K562 (cell line): Measurements from ENCODE around the gene P4HTM. TPM values are rescaled to one million over a fixed set of nuclear protein-coding genes. Genes with fewer than 3 reads are reported as not detected.
A peak's percentile ranks its signal among the peaks of the same experiment; 100 is the strongest.

Experiments
- ATAC-seq: fragments of 200-7000 bp; cut with Tn5 transposase; 3 replicates; pipeline ENCODE4 v1.9.1; 2020; ENCODE audit warnings: moderate library complexity
- BruUV-seq: library from RNA; stranded (reverse); fragments of 400-500 nt; replicated peaks from 2 replicates; lab custom pipeline; 2021; lab: Mats Ljungman, UMichigan
- CTCF ChIA-PET: fragments of 300-600 bp; formaldehyde crosslinking; extraction: SDS; loops from one replicate; lab custom pipeline; 2021; ENCODE audit warnings: low intra/inter-chr PET ratio; lab: Yijun Ruan, JAX
- POLR2A ChIA-PET: fragments of 300-600, 350-650 bp; sonication (Branson Sonifier 250); formaldehyde crosslinking; extraction: SDS; loops from one replicate; lab custom pipeline; 2021; ENCODE audit warnings: antibody characterized with exemption, inconsistent platforms; lab: Yijun Ruan, JAX
- DNase-seq, 4 experiments: peaks; one replicate each; pipeline versions ENCODE4 v3.0.0 to v3.0.0-alpha.2; 2011 to 2018; ENCODE audit warnings: low spot score in 3 of 4, mixed read lengths in 3 of 4; ENCODE audit errors: extremely low read depth in 1 of 4
- FAIRE-seq: peaks from 2 replicates; lab custom pipeline; 2011; peaks lifted over from hg19 to GRCh38; lab: Jason Lieb, UNC
- H2AFZ ChIP-seq: 2 replicates; pipeline ENCODE4 v1.6.0; 2011; ENCODE audit warnings: low read depth, low read length, control low read depth, inconsistent platforms
- H3K27ac ChIP-seq: fragments of 200-600 bp; 3 replicates; pipeline ENCODE4 v1.8.0; 2011; ENCODE audit warnings: low read depth, mild to moderate bottlenecking, control low read depth, inconsistent platforms, low read length, moderate library complexity, mixed read lengths; ENCODE audit errors: extremely low read depth
- H3K27me3 ChIP-seq, 2 experiments: fragments of 300-600 bp in 1 of 2; 2 replicates in 1 of 2; 3 replicates in 1 of 2; pipeline versions ENCODE4 v1.6.0 to v1.8.0; 2011; ENCODE audit warnings: inconsistent platforms in 2 of 2, low read length in 2 of 2, mild to moderate bottlenecking in 1 of 2, mixed read lengths in 1 of 2, moderate library complexity in 1 of 2; ENCODE audit not compliant: control insufficient read depth in 2 of 2, insufficient read depth in 2 of 2
- H3K36me3 ChIP-seq: fragments of 300-600 bp; 3 replicates; pipeline ENCODE4 v1.8.0; 2011; ENCODE audit warnings: mild to moderate bottlenecking, low read length, inconsistent platforms; ENCODE audit not compliant: control insufficient read depth, insufficient read depth
- H3K4me1 ChIP-seq, 2 experiments: fragments of 200-600 bp in 1 of 2; replicated peaks in 1 of 2; 2 replicates in 1 of 2; 3 replicates in 1 of 2; pipeline versions ENCODE4 v1.5.1 to v1.8.0; 2011; ENCODE audit warnings: inconsistent platforms in 2 of 2, low read length in 2 of 2, mild to moderate bottlenecking in 1 of 2, mixed read lengths in 1 of 2, moderate library complexity in 1 of 2; ENCODE audit not compliant: control insufficient read depth in 2 of 2, insufficient read depth in 2 of 2
- H3K4me2 ChIP-seq: 2 replicates; pipeline ENCODE4 v1.6.1; 2011; ENCODE audit warnings: low read length, control low read depth, inconsistent platforms, mixed read lengths; ENCODE audit not compliant: insufficient read depth
- H3K4me3 ChIP-seq: fragments of 200-600 bp; sonication (generic), shearing (Covaris generic); 2 replicates; pipeline ENCODE4 v1.5.1; 2016; ENCODE audit warnings: control low read depth, inconsistent platforms
- H3K79me2 ChIP-seq: fragments of 200-600 bp; 3 replicates; pipeline ENCODE4 v1.8.0; 2011; ENCODE audit warnings: low read length, inconsistent platforms; ENCODE audit not compliant: control insufficient read depth, insufficient read depth
- H3K9ac ChIP-seq, 2 experiments: 2 replicates each; pipeline versions ENCODE4 v1.6.0 to v1.6.1; 2011; ENCODE audit warnings: low read depth in 2 of 2, low read length in 2 of 2, control low read depth in 1 of 2, inconsistent platforms in 1 of 2, mild to moderate bottlenecking in 1 of 2, mixed read lengths in 1 of 2; ENCODE audit not compliant: insufficient read depth in 1 of 2
- H3K9me1 ChIP-seq: one replicate; pipeline ENCODE4 v1.6.0; 2011; ENCODE audit warnings: inconsistent platforms, mild to moderate bottlenecking, low read length, moderate library complexity; ENCODE audit not compliant: control insufficient read depth, insufficient read depth
- H3K9me3 ChIP-seq: replicated peaks from 2 replicates; pipeline ENCODE4 v1.5.1; 2011; ENCODE audit warnings: low read depth, low read length, inconsistent platforms; ENCODE audit not compliant: control insufficient read depth, insufficient read depth
- H4K20me1 ChIP-seq: replicated peaks from 2 replicates; pipeline ENCODE4 v1.6.1; 2011; ENCODE audit warnings: low read length, inconsistent platforms, mixed read lengths; ENCODE audit not compliant: control insufficient read depth, insufficient read depth
- ATF7 ChIP-seq: fragments of 450-650 bp; IDR thresholded peaks from 2 replicates; pipeline ENCODE4 v1.7.1; 2014; ENCODE audit warnings: mild to moderate bottlenecking, moderate library complexity
- CREB3 ChIP-seq: fragments of 450-650 bp; conservative IDR thresholded peaks from 2 replicates; pipeline ENCODE4 v1.6.1; 2016; ENCODE audit warnings: missing genetic modification characterization, low read depth, mild to moderate bottlenecking, missing compliant biosample characterization, moderate library complexity
- DDX20 ChIP-seq: fragments of 450-650 bp; IDR thresholded peaks from 2 replicates; pipeline ENCODE4 v1.6.1; 2016; ENCODE audit warnings: missing genetic modification characterization, low read depth, mild to moderate bottlenecking, missing compliant biosample characterization, moderate library complexity
- GATAD2A ChIP-seq: fragments of 450-650 bp; IDR thresholded peaks from 2 replicates; pipeline ENCODE4 v1.6.1; 2017
- NCOA6 ChIP-seq: fragments of 450-650 bp; IDR thresholded peaks from 2 replicates; pipeline ENCODE4 v1.6.1; 2017; ENCODE audit warnings: mild to moderate bottlenecking
- NEUROD1 ChIP-seq: fragments of 150-350 bp; IDR thresholded peaks from 2 replicates; pipeline ENCODE4 v1.6.1; 2014; ENCODE audit warnings: borderline replicate concordance, low read length, low read depth; ENCODE audit not compliant: partially characterized antibody
- POLR2A ChIP-seq: fragments of 450-650 bp; conservative IDR thresholded peaks from 2 replicates; pipeline ENCODE4 v1.6.1; 2016
- POLR2G ChIP-seq: fragments of 200-400 bp; formaldehyde crosslinking; IDR thresholded peaks from 2 replicates; pipeline ENCODE4 v1.6.1; 2017; ENCODE audit warnings: low read depth, mild to moderate bottlenecking, antibody characterized with exemption, low read length, moderate library complexity
- POU5F1 ChIP-seq: fragments of 150-350 bp; IDR thresholded peaks from 2 replicates; pipeline ENCODE4 v1.6.1; 2014; ENCODE audit warnings: borderline replicate concordance, low read length, low read depth, mild to moderate bottlenecking; ENCODE audit not compliant: partially characterized antibody
- PYGO2 ChIP-seq: fragments of 450-650 bp; IDR thresholded peaks from 2 replicates; pipeline ENCODE4 v1.6.1; 2016; ENCODE audit warnings: mild to moderate bottlenecking, missing genetic modification characterization, moderate library complexity, missing compliant biosample characterization
- SUPT5H ChIP-seq: fragments of 450-650 bp; IDR thresholded peaks from 2 replicates; pipeline ENCODE4 v1.6.1; 2016
- TCFL5 ChIP-seq: fragments of 250-450 bp; sonication (Bioruptor Pico); conservative IDR thresholded peaks from 2 replicates; pipeline ENCODE4 v1.6.1; 2021; ENCODE audit warnings: mild to moderate bottlenecking, moderate library complexity, matching md5 sums
- ZNF263 ChIP-seq: sonication (generic); formaldehyde crosslinking; IDR thresholded peaks from 2 replicates; pipeline ENCODE4 v1.8.0; 2022; ENCODE audit warnings: mild to moderate bottlenecking, missing genetic modification reagents, borderline replicate concordance
- ZNF395 ChIP-seq: fragments of 200-800 bp; sonication (Bioruptor generic); IDR thresholded peaks from 2 replicates; pipeline ENCODE4 v1.6.1; 2017; ENCODE audit warnings: missing genetic modification characterization, missing compliant biosample characterization
- WGBS: fragments of 100-300 bp; shearing (Covaris generic); methylation state at CpG from one replicate; pipeline ENCODE4 v1.1.6; 2016; ENCODE audit warnings: low coverage, mixed read lengths; ENCODE audit not compliant: insufficient coverage; ENCODE audit errors: missing lambda C conversion rate; 5-methylcytosine and 5-hydroxymethylcytosine counted together
- in situ Hi-C: fragments of 300-500 bp; cut with MboI; formaldehyde crosslinking; loops from 4 replicates; pipeline ENCODE4 v1.15.0; 2018; ENCODE audit warnings: inconsistent platforms, mixed read lengths
- intact Hi-C: fragments of 100-400 bp; cut with micrococcal nuclease; formaldehyde crosslinking; loops from 2 replicates; pipeline ENCODE4 v1.14.2; 2022
- polyA plus RNA-seq, 8 experiments: library from polyadenylated mRNA; depleted of rRNA in 4 of 8; stranded (reverse) in 5 of 8; unstranded in 3 of 8; fragments of >200 nt; fragmentation: Nextera tagmentation in 2 of 8; fragmentation: Illumina TruSeq in 1 of 8; extraction: Ambion mirVana in 2 of 8; extraction: Trizol in 1 of 8; gene quantifications; 2 replicates each; pipeline versions ENCODE4 v1.2.1 to v1.2.3, GENCODE V29; 2011 to 2014; ENCODE audit warnings: inconsistent platforms in 1 of 8, missing spikeins in 1 of 8
- total RNA-seq, 7 experiments: library from RNA; depleted of rRNA in 6 of 7; stranded (reverse); fragments of >200 nt in 6 of 7; fragmentation: Illumina TruSeq in 2 of 7; extraction: Trizol in 2 of 7; gene quantifications; 2 replicates each; pipeline versions ENCODE4 v1.2.1 to v1.2.3, GENCODE V29; 2011 to 2021; ENCODE audit warnings: low replicate concordance in 1 of 7

The P4HTM gene
- total and polyA plus RNA-seq, 9 of the 15 experiments (the other 6 are each of a cell fraction or from before 2014, with no cell fraction given) = 0.09 to 0.66 (median 0.25) TPM; not detected in 2

- H4K20me1 ChIP-seq = peaks cover 20% of the 10 kb centered on the region; the same call in 1 of the 2 replicates
- H3K27me3 ChIP-seq = no peaks in the 10 kb centered on the region
- H3K27ac ChIP-seq = no peak overlapping the region
- BruUV-seq = no TSS peak
- TF ChIP-seq SUPT5H (peak; percentile 46; the same call in 1 of the 2 replicates), POLR2G (peak; percentile 69), POLR2A (peak; percentile 44; the same call in 1 of the 2 replicates), ZNF263 (CRISPR knock-in tag) (no peak)
- H3K36me3 ChIP-seq = peaks cover 52% of the 10 kb centered on the region; the same call in 2 of the 3 replicates
- WGBS = 87% methylated on average over 7 of the region's 8 CpGs
- peaks cover 8% of the 10 kb centered on the region for H3K9me1 ChIP-seq
- peaks cover 8 to 33% of the 10 kb centered on the region in 2 experiments; a peak in 4 of 5 replicates for H3K4me1 ChIP-seq
- DNase-seq = no peak
- H3K79me2 ChIP-seq = peaks cover 48% of the 10 kb centered on the region
- no peak overlapping the region for H3K9ac ChIP-seq
- ChIA-PET POLR2A (interaction anchor here (0.6 kb wide), 1 partner anchor 36 kb away, joined by 3 read pairs; no protein-coding TSS in a partner anchor), CTCF (no interaction called here)
- ATAC-seq = no peak
- in situ Hi-C loops (no loop called here), intact Hi-C loops (loop anchor here (2.0 kb wide), 1 partner anchor 26 kb away; no protein-coding TSS in a partner anchor)
- H3K9me3 ChIP-seq = no peaks in the 10 kb centered on the region
- H2AFZ ChIP-seq = no peak overlapping the region
- no peak overlapping the region for H3K4me2 ChIP-seq
- FAIRE-seq = no peak
- H3K4me3 ChIP-seq = no peak overlapping the region
These were observed 25.0 kb downstream of the P4HTM start for GRCh38 chr3:49015072-49015471.

- BruUV-seq = no TSS peak
- FAIRE-seq = no peak
- TF ChIP-seq TCFL5 = no peak
- TF ChIP-seq ZNF395 (CRISPR knock-in tag) = no peak
- no peak for TF ChIP-seq POU5F1
- no peak for TF ChIP-seq CREB3
- TF ChIP-seq NCOA6 = no peak
- TF ChIP-seq ATF7 = no peak
- TF ChIP-seq PYGO2 (tag) = no peak
- no peak for TF ChIP-seq GATAD2A
- TF ChIP-seq NEUROD1 = no peak
- TF ChIP-seq DDX20 (tag) = no peak
These were observed 25.7 kb downstream of the P4HTM start for GRCh38 chr3:49015765-49016164.

More at GRCh38 chr3:49015765-49016164, 25.7 kb downstream of the P4HTM start:
- CTCF ChIA-PET = no interaction called here
- no peak overlapping the region for H3K4me3 ChIP-seq
- H2AFZ ChIP-seq = no peak overlapping the region
- peaks cover 8 to 39% of the 10 kb centered on the region in 2 experiments; a peak in 4 of 5 replicates for H3K4me1 ChIP-seq
- 86% methylated on average over 6 of the region's 6 CpGs for WGBS
- peaks cover 52% of the 10 kb centered on the region; the same call in 2 of the 3 replicates for H3K36me3 ChIP-seq
- peaks cover 8% of the 10 kb centered on the region for H3K9me1 ChIP-seq
- H3K9ac ChIP-seq = no peak overlapping the region
- in situ Hi-C loops = no loop called here
- H3K27ac ChIP-seq = no peak overlapping the region
- intact Hi-C loops = loop anchor here (2.0 kb wide), 1 partner anchor 27 kb away; no protein-coding TSS in a partner anchor
- H3K79me2 ChIP-seq = peaks cover 55% of the 10 kb centered on the region
- H3K27me3 ChIP-seq = no peaks in the 10 kb centered on the region
- H4K20me1 ChIP-seq = peaks cover 20% of the 10 kb centered on the region; the same call in 1 of the 2 replicates
- no peak overlapping the region for H3K4me2 ChIP-seq
- DNase-seq = no peak
- POLR2A ChIA-PET = no interaction called here
- H3K9me3 ChIP-seq = no peaks in the 10 kb centered on the region
- ATAC-seq = no peak
